Measurements from ENCODE around the gene DAZAP2. TPM values are rescaled to one million over a fixed set of nuclear protein-coding genes. Genes with fewer than 3 reads are reported as not detected.

DAZAP2 gene
- total and polyA plus RNA-seq, 2 experiments from 2014 or later = 35.8 to 39.9 TPM

DNA sequence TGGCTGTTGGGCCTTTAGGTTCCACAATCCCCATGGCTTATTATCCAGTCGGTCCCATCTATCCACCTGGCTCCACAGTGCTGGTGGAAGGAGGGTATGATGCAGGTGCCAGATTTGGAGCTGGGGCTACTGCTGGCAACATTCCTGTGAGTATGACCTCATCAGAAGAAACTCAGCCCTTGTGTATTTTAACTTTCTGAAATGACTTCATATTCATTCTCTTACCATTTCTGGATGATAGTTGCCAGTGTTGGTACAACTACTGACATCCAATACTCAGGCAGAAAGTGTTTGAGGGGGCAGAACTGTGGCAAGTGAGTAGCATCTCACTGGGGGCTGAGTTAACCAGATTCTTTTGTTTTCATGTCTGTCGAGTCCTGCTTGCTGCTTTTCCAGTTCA lies 2.3 kb downstream of the DAZAP2 start (continued):
- no peak for TF ChIP-seq NANOG (IDR thresholded peaks at IDR 0.05; ENCODE audit: borderline replicate concordance)
- no peak for TF ChIP-seq CREB1 (CRISPR knock-in tag; IDR thresholded peaks at IDR 0.05; ENCODE audit: low read depth)
- TF ChIP-seq, protein P1, sequence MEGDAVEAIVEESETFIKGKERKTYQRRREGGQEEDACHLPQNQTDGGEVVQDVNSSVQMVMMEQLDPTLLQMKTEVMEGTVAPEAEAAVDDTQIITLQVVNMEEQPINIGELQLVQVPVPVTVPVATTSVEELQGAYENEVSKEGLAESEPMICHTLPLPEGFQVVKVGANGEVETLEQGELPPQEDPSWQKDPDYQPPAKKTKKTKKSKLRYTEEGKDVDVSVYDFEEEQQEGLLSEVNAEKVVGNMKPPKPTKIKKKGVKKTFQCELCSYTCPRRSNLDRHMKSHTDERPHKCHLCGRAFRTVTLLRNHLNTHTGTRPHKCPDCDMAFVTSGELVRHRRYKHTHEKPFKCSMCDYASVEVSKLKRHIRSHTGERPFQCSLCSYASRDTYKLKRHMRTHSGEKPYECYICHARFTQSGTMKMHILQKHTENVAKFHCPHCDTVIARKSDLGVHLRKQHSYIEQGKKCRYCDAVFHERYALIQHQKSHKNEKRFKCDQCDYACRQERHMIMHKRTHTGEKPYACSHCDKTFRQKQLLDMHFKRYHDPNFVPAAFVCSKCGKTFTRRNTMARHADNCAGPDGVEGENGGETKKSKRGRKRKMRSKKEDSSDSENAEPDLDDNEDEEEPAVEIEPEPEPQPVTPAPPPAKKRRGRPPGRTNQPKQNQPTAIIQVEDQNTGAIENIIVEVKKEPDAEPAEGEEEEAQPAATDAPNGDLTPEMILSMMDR (conservative IDR thresholded peaks at IDR 0.05; ENCODE audit: low read depth in 2 of 2) = no peak
- TF ChIP-seq POLR2AphosphoS5 (IDR thresholded peaks at IDR 0.05; ENCODE audit: low read depth) = no peak
- TF ChIP-seq STAT1 (IDR thresholded peaks at IDR 0.05; ENCODE audit: unreplicated experiment) = no peak
- TF ChIP-seq, protein P2, sequence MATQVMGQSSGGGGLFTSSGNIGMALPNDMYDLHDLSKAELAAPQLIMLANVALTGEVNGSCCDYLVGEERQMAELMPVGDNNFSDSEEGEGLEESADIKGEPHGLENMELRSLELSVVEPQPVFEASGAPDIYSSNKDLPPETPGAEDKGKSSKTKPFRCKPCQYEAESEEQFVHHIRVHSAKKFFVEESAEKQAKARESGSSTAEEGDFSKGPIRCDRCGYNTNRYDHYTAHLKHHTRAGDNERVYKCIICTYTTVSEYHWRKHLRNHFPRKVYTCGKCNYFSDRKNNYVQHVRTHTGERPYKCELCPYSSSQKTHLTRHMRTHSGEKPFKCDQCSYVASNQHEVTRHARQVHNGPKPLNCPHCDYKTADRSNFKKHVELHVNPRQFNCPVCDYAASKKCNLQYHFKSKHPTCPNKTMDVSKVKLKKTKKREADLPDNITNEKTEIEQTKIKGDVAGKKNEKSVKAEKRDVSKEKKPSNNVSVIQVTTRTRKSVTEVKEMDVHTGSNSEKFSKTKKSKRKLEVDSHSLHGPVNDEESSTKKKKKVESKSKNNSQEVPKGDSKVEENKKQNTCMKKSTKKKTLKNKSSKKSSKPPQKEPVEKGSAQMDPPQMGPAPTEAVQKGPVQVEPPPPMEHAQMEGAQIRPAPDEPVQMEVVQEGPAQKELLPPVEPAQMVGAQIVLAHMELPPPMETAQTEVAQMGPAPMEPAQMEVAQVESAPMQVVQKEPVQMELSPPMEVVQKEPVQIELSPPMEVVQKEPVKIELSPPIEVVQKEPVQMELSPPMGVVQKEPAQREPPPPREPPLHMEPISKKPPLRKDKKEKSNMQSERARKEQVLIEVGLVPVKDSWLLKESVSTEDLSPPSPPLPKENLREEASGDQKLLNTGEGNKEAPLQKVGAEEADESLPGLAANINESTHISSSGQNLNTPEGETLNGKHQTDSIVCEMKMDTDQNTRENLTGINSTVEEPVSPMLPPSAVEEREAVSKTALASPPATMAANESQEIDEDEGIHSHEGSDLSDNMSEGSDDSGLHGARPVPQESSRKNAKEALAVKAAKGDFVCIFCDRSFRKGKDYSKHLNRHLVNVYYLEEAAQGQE (IDR thresholded peaks at IDR 0.05; ENCODE audit: unreplicated experiment) = no peak

DNA sequence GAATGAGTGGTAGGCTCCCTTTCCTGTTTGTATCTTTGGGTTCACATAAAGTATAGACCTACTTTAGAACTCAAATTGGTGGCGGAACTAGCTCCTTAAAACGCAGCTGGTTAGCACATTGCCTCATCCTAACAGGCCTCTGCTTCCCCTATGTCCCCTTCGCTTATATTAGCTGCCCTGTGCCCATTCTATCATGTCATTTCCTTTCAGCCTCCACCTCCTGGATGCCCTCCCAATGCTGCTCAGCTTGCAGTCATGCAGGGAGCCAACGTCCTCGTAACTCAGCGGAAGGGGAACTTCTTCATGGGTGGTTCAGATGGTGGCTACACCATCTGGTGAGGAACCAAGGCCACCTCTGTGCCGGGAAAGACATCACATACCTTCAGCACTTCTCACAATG lies 3.5 kb downstream of the DAZAP2 start:
- Histone ChIP-seq H3K79me2 (replicated peaks; ENCODE audit: insufficient read depth) (peaks cover 23% of the 10 kb centered on the region), H4K20me1 (replicated peaks; ENCODE audit: insufficient read depth) (no peaks in the 10 kb centered on the region; the same call in 1 of the 2 replicates), H3K36me3 (ENCODE audit: insufficient read depth) (peaks cover 34% of the 10 kb centered on the region), H3K4me1 (ENCODE audit: insufficient read depth) (peaks cover 17% of the 10 kb centered on the region), H3K4me2 (no peak overlapping the region), H3F3A (replicated peaks; ENCODE audit: low read depth) (peaks cover 20% of the 10 kb centered on the region; the same call in 1 of the 2 replicates), H2AFZ (no peak overlapping the region), H3K9me2 (ENCODE audit: insufficient read depth) (no peaks in the 10 kb centered on the region), H3K4me3 (no peak overlapping the region), H3K27me3 (ENCODE audit: insufficient read depth) (no peaks in the 10 kb centered on the region), H3K27ac (ENCODE audit: low read depth) (no peak overlapping the region)
- H3K27ac Mint-ChIP-seq = no peak overlapping the region
- no peaks in the 10 kb centered on the region for H3K9me3 Mint-ChIP-seq
- DNase-seq (ENCODE audit: low spot score) = no peak
- no peak for ATAC-seq
- H3K36me3 Mint-ChIP-seq (ENCODE audit: low read depth) = peaks cover 50% of the 10 kb centered on the region
- peaks cover 16% of the 10 kb centered on the region for H3K27me3 Mint-ChIP-seq (ENCODE audit: insufficient read depth, low read depth, poor library complexity)
- H3K4me1 Mint-ChIP-seq = peaks cover 26% of the 10 kb centered on the region
- no peak overlapping the region for H3K4me3 Mint-ChIP-seq
- TF ChIP-seq, protein P2 (IDR thresholded peaks at IDR 0.05; ENCODE audit: unreplicated experiment) = no peak
- TF ChIP-seq, protein P3, sequence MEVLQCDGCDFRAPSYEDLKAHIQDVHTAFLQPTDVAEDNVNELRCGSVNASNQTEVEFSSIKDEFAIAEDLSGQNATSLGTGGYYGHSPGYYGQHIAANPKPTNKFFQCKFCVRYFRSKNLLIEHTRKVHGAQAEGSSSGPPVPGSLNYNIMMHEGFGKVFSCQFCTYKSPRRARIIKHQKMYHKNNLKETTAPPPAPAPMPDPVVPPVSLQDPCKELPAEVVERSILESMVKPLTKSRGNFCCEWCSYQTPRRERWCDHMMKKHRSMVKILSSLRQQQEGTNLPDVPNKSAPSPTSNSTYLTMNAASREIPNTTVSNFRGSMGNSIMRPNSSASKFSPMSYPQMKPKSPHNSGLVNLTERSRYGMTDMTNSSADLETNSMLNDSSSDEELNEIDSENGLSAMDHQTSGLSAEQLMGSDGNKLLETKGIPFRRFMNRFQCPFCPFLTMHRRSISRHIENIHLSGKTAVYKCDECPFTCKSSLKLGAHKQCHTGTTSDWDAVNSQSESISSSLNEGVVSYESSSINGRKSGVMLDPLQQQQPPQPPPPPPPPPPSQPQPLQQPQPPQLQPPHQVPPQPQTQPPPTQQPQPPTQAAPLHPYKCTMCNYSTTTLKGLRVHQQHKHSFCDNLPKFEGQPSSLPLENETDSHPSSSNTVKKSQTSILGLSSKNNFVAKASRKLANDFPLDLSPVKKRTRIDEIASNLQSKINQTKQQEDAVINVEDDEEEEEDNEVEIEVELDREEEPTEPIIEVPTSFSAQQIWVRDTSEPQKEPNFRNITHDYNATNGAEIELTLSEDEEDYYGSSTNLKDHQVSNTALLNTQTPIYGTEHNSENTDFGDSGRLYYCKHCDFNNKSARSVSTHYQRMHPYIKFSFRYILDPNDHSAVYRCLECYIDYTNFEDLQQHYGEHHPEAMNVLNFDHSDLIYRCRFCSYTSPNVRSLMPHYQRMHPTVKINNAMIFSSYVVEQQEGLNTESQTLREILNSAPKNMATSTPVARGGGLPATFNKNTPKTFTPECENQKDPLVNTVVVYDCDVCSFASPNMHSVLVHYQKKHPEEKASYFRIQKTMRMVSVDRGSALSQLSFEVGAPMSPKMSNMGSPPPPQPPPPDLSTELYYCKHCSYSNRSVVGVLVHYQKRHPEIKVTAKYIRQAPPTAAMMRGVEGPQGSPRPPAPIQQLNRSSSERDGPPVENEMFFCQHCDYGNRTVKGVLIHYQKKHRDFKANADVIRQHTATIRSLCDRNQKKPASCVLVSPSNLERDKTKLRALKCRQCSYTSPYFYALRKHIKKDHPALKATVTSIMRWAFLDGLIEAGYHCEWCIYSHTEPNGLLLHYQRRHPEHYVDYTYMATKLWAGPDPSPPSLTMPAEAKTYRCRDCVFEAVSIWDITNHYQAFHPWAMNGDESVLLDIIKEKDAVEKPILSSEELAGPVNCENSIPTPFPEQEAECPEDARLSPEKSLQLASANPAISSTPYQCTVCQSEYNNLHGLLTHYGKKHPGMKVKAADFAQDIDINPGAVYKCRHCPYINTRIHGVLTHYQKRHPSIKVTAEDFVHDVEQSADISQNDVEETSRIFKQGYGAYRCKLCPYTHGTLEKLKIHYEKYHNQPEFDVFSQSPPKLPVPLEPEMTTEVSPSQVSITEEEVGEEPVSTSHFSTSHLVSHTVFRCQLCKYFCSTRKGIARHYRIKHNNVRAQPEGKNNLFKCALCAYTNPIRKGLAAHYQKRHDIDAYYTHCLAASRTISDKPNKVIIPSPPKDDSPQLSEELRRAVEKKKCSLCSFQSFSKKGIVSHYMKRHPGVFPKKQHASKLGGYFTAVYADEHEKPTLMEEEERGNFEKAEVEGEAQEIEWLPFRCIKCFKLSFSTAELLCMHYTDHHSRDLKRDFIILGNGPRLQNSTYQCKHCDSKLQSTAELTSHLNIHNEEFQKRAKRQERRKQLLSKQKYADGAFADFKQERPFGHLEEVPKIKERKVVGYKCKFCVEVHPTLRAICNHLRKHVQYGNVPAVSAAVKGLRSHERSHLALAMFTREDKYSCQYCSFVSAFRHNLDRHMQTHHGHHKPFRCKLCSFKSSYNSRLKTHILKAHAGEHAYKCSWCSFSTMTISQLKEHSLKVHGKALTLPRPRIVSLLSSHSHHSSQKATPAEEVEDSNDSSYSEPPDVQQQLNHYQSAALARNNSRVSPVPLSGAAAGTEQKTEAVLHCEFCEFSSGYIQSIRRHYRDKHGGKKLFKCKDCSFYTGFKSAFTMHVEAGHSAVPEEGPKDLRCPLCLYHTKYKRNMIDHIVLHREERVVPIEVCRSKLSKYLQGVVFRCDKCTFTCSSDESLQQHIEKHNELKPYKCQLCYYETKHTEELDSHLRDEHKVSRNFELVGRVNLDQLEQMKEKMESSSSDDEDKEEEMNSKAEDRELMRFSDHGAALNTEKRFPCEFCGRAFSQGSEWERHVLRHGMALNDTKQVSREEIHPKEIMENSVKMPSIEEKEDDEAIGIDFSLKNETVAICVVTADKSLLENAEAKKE (CRISPR knock-in tag; IDR thresholded peaks at IDR 0.05) = no peak
- TF ChIP-seq NANOG (IDR thresholded peaks at IDR 0.05; ENCODE audit: borderline replicate concordance) (no peak), JUNB (IDR thresholded peaks at IDR 0.05; ENCODE audit: unreplicated experiment) (no peak)
